ENCODE data around the gene WFDC13. TPM values are rescaled to one million over a fixed set of nuclear protein-coding genes. Genes with fewer than 3 reads are reported as not detected.
"Not testable (repeated sequence)": the region's sequence is repeated elsewhere in the genome, so short reads cannot be mapped to it uniquely, and the experiment has no call there.

Gene WFDC13
- total and polyA plus RNA-seq, 2 experiments from 2014 or later: not detected

DNA sequence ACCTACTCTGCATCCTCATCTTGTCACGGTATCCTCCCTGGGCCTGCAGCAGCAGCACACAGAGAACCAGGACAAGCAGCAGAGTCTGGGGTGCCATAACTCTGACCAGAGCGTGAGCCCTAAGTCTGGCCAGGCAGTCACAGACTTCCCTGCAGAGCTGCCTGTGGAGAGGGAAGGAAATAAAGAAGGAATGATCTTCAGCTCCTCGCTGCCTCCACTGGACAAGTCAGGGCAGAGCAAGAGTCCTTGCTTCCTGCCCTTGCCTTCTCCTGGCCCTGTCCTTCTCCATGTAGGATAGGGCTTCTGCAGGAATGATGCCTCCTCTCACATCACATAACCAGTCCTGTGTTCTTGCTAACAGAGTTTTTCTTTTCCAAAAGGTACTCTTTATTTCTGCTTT is 15.9 kb upstream of the WFDC13 start:
- peak; percentile 27 for DNase-seq
- no peak overlapping the region for H3K27ac ChIP-seq
- no peak overlapping the region for H2AFZ ChIP-seq
- H3K9me2 ChIP-seq (ENCODE audit: insufficient read depth): no peaks in the 10 kb centered on the region
- no peaks in the 10 kb centered on the region for H3F3A ChIP-seq (ENCODE audit: insufficient read depth)
- no peaks in the 10 kb centered on the region for H3K4me1 ChIP-seq (ENCODE audit: insufficient read depth)
- H4K20me1 ChIP-seq (ENCODE audit: insufficient read depth): no peaks in the 10 kb centered on the region
- H3K9ac ChIP-seq: no peak overlapping the region
- no peaks in the 10 kb centered on the region for H3K27me3 ChIP-seq (replicated peaks; ENCODE audit: insufficient read depth)
- no peaks in the 10 kb centered on the region for H3K79me2 ChIP-seq (ENCODE audit: insufficient read depth)
- WGBS, 2 experiments (ENCODE audit: low coverage in 1 of 2, low lambda C conversion rate in 2 of 2, missing lambda C conversion rate in 2 of 2): 43 to 46% methylated on average over 3 of the region's 3 CpGs
- no peaks in the 10 kb centered on the region for H3K9me3 ChIP-seq (ENCODE audit: low read depth)
- H3K4me2 ChIP-seq (ENCODE audit: unreplicated experiment): no peak overlapping the region
- H3K36me3 ChIP-seq (ENCODE audit: low read depth): no peaks in the 10 kb centered on the region
- in situ Hi-C loops (cut with MboI): no loop called here
- TF ChIP-seq EZH2 (IDR thresholded peaks at IDR 0.05; ENCODE audit: insufficient read depth, poor library complexity, severe bottlenecking): no peak
- TF ChIP-seq EZH2phosphoT487 (IDR thresholded peaks at IDR 0.05; ENCODE audit: insufficient read depth, low read depth): no peak
- H3K4me3 ChIP-seq: no peak overlapping the region

DNA sequence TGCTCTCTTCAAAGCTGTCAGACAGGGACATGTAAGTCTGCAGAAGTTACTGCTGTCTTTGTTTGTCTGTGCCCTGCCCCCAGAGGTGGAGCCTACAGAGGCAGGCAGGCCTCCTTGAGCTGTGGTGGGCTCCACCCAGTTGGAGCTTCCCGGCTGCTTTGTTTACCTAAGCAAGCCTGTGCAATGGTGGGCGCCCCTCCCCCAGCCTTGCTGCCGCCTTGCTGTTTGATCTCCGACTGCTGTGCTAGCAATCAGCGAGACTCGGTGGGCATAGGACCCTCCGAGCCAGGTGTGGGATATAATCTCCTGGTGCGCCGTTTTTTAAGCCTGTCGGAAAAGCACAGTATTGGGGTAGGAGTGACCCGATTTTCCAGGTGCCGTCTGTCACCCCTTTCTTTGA is 8.5 kb upstream of the WFDC13 start:
- H2AFZ ChIP-seq; H3K9me2 ChIP-seq (ENCODE audit: insufficient read depth); H3K79me2 ChIP-seq (ENCODE audit: insufficient read depth); H3K36me3 ChIP-seq (ENCODE audit: low read depth); H3K9me3 ChIP-seq (ENCODE audit: low read depth); in situ Hi-C loops (cut with MboI); H3K4me1 ChIP-seq (ENCODE audit: insufficient read depth); H4K20me1 ChIP-seq (ENCODE audit: insufficient read depth); H3F3A ChIP-seq (ENCODE audit: insufficient read depth); H3K9ac ChIP-seq; H3K27me3 ChIP-seq (replicated peaks; ENCODE audit: insufficient read depth); H3K27ac ChIP-seq; DNase-seq; H3K4me3 ChIP-seq; H3K4me2 ChIP-seq (ENCODE audit: unreplicated experiment): not testable (repeated sequence)
- WGBS, 2 experiments (ENCODE audit: low coverage in 1 of 2, low lambda C conversion rate in 2 of 2, missing lambda C conversion rate in 2 of 2): 71% methylated on average over 12 of the region's 12 CpGs

GRCh38 chr20:45695496-45695895 is 6.3 kb upstream of the WFDC13 start:
- H2AFZ ChIP-seq: no peak overlapping the region
- H3K9me2 ChIP-seq (ENCODE audit: insufficient read depth): no peaks in the 10 kb centered on the region
- TF ChIP-seq EZH2phosphoT487 (IDR thresholded peaks at IDR 0.05; ENCODE audit: insufficient read depth, low read depth) (no peak), EZH2 (IDR thresholded peaks at IDR 0.05; ENCODE audit: insufficient read depth, poor library complexity, severe bottlenecking) (no peak)
- H3K4me3 ChIP-seq: no peak overlapping the region
- H3K4me1 ChIP-seq (ENCODE audit: insufficient read depth): peaks cover 7% of the 10 kb centered on the region; the same call in 1 of the 2 replicates
- H3K9ac ChIP-seq: no peak overlapping the region
- H3K79me2 ChIP-seq (ENCODE audit: insufficient read depth): no peaks in the 10 kb centered on the region
- DNase-seq: peak; percentile 1
- H3K27me3 ChIP-seq (replicated peaks; ENCODE audit: insufficient read depth): no peaks in the 10 kb centered on the region
- no peaks in the 10 kb centered on the region for H3F3A ChIP-seq (ENCODE audit: insufficient read depth)
- no peaks in the 10 kb centered on the region for H3K9me3 ChIP-seq (ENCODE audit: low read depth)
- no peak overlapping the region for H3K4me2 ChIP-seq (ENCODE audit: unreplicated experiment)
- no peak overlapping the region for H3K27ac ChIP-seq
- WGBS, 2 experiments (ENCODE audit: low coverage in 1 of 2, low lambda C conversion rate in 2 of 2, missing lambda C conversion rate in 2 of 2): 45 to 52% methylated on average over 2 of the region's 2 CpGs
- in situ Hi-C loops (cut with MboI): no loop called here
- H3K36me3 ChIP-seq (ENCODE audit: low read depth): no peaks in the 10 kb centered on the region
- no peaks in the 10 kb centered on the region for H4K20me1 ChIP-seq (ENCODE audit: insufficient read depth)

DNA sequence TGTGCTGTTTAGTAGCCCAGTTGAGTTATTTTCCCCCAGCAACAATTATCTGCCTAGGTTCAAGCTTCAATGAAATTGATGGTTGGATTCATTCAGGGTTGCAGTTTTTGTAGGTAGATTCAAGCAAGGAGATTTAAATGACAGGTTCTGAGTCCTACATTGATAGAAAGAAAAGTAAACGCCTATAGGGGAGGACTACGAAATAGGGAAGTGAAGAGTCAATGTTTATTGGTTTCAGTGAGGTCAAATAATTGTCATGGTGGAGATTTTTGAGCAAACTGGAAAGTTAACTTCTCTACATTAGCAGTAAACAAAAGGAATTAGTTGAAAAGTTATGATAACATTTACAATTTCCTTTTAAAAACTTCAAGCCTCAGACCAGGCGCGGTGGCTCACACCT is 734 bp upstream of the WFDC13 start:
- H3K4me3 ChIP-seq: no peak overlapping the region
- no peaks in the 10 kb centered on the region for H3F3A ChIP-seq (ENCODE audit: insufficient read depth)
- DNase-seq: no peak
- no peaks in the 10 kb centered on the region for H4K20me1 ChIP-seq (ENCODE audit: insufficient read depth)
- no peaks in the 10 kb centered on the region for H3K9me3 ChIP-seq (ENCODE audit: low read depth)
- no peaks in the 10 kb centered on the region for H3K4me1 ChIP-seq (ENCODE audit: insufficient read depth)
- H3K79me2 ChIP-seq (ENCODE audit: insufficient read depth): no peaks in the 10 kb centered on the region
- in situ Hi-C loops (cut with MboI): no loop called here
- H3K27me3 ChIP-seq (replicated peaks; ENCODE audit: insufficient read depth): no peaks in the 10 kb centered on the region
- TF ChIP-seq EZH2phosphoT487 (IDR thresholded peaks at IDR 0.05; ENCODE audit: insufficient read depth, low read depth): no peak
- no peak for TF ChIP-seq EZH2 (IDR thresholded peaks at IDR 0.05; ENCODE audit: insufficient read depth, poor library complexity, severe bottlenecking)
- no peaks in the 10 kb centered on the region for H3K9me2 ChIP-seq (ENCODE audit: insufficient read depth)
- H3K9ac ChIP-seq: no peak overlapping the region
- no peak overlapping the region for H3K4me2 ChIP-seq (ENCODE audit: unreplicated experiment)
- no peak overlapping the region for H3K27ac ChIP-seq
- WGBS, 2 experiments (ENCODE audit: low coverage in 1 of 2, low lambda C conversion rate in 2 of 2, missing lambda C conversion rate in 2 of 2): 36 to 44% methylated on average over 4 of the region's 4 CpGs
- no peaks in the 10 kb centered on the region for H3K36me3 ChIP-seq (ENCODE audit: low read depth)
- no peak overlapping the region for H2AFZ ChIP-seq

- H3K4me3 ChIP-seq: no peak within 1 kb of the TSS
- H3K9me2 ChIP-seq (ENCODE audit: insufficient read depth): no peaks in the 10 kb centered on the region
- H3K27me3 ChIP-seq (replicated peaks; ENCODE audit: insufficient read depth): no peaks in the 10 kb centered on the region
- no peak within 1 kb of the TSS for H3K4me2 ChIP-seq (ENCODE audit: unreplicated experiment)
- no peak for DNase-seq
- in situ Hi-C loops (cut with MboI): no loop called here
- no peaks in the 10 kb centered on the region for H3K36me3 ChIP-seq (ENCODE audit: low read depth)
- H4K20me1 ChIP-seq (ENCODE audit: insufficient read depth): no peaks in the 10 kb centered on the region
- H3K9ac ChIP-seq: no peak within 1 kb of the TSS
- 75 to 88% methylated on average over 1 of the region's 1 CpG for WGBS, 2 experiments (ENCODE audit: low coverage in 1 of 2, low lambda C conversion rate in 2 of 2, missing lambda C conversion rate in 2 of 2)
- no peak for TF ChIP-seq EZH2phosphoT487 (IDR thresholded peaks at IDR 0.05; ENCODE audit: insufficient read depth, low read depth)
- TF ChIP-seq EZH2 (IDR thresholded peaks at IDR 0.05; ENCODE audit: insufficient read depth, poor library complexity, severe bottlenecking): no peak
- no peaks in the 10 kb centered on the region for H3K9me3 ChIP-seq (ENCODE audit: low read depth)
- no peak within 1 kb of the TSS for H2AFZ ChIP-seq
- no peaks in the 10 kb centered on the region for H3F3A ChIP-seq (ENCODE audit: insufficient read depth)
- H3K79me2 ChIP-seq (ENCODE audit: insufficient read depth): no peaks in the 10 kb centered on the region
- no peaks in the 10 kb centered on the region for H3K4me1 ChIP-seq (ENCODE audit: insufficient read depth)
- H3K27ac ChIP-seq: no peak within 1 kb of the TSS
These were observed 3.3 kb downstream of the WFDC13 start, which contains the start of gene WFDC10B for GRCh38 chr20:45704969-45705637. TSS of gene WFDC10B (minus strand) at chr20:45705019. CDS start at chr20:45685992, 19,027 bp downstream.

DNA sequence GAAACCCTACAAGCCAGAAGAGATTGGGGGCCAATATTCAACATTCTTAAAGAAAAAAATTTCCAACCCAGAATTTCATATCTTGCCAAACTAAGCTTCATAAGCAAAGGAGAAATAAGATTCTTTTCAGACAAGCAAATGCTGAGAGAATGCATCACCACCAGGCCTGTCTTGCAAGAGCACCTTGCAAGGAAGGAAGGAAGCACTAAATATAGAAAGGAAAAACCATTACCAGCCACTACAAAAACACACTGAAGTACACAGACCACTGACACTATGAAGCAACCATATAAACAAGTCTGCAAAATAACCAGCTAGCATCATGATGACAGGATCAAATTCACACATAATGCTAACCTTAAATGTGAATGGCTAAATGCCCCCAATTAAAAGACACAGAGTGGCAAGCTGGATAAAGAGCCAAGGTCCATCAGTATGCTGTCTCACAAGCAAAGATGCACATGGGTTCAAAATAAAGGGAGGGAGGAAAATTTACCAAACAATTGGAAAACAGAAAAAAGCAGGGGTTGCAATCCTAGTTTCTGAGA is 14.4 kb downstream of the WFDC13 start:
- H3K9ac ChIP-seq; H3K36me3 ChIP-seq (ENCODE audit: low read depth); H3K27ac ChIP-seq; H3K4me1 ChIP-seq (ENCODE audit: insufficient read depth); DNase-seq; H3K9me3 ChIP-seq (ENCODE audit: low read depth); in situ Hi-C loops (cut with MboI); H2AFZ ChIP-seq; H3K79me2 ChIP-seq (ENCODE audit: insufficient read depth); H3F3A ChIP-seq (ENCODE audit: insufficient read depth); H3K27me3 ChIP-seq (replicated peaks; ENCODE audit: insufficient read depth); H4K20me1 ChIP-seq (ENCODE audit: insufficient read depth); H3K4me2 ChIP-seq (ENCODE audit: unreplicated experiment); H3K4me3 ChIP-seq; H3K9me2 ChIP-seq (ENCODE audit: insufficient read depth): not testable (repeated sequence)
